ENCODE measurements around the gene EXD3.

The EXD3 gene

DNA sequence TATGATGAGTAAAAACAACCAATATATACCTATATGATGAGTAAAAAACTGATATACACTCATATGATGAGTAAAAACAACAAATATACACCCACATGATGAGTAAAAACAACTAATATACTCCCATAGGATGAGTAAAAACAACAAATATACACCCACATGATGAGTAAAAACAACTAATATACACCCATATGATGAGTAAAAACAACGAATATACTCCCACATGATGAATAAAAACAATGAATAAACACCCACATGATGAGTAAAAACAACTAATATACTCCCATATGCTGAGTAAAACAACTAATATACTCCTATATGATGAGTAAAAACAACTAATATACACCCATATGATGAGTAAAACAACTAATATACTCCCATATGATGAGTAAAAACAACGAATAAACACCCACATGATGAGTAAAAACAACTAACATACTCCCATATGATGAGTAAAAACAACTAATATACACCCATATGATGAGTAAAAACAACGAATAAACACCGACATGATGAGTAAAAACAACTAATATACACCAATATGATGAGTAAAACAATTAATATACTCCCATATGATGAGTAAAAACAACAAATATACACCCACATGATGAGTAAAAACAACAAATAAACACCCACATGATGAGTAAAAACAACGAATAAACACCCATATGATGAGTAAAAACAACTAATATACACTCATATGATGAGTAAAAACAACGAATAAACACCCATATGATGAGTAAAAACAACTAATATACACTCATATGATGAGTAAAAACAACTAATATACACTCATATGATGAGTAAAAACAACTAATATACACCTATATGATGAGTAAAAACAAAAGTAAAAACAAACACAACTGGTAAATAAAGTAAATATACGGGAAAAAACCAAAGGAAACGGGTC lies 95.1 kb downstream of the EXD3 start:
- DNase-seq: peak; percentile 21

DNA sequence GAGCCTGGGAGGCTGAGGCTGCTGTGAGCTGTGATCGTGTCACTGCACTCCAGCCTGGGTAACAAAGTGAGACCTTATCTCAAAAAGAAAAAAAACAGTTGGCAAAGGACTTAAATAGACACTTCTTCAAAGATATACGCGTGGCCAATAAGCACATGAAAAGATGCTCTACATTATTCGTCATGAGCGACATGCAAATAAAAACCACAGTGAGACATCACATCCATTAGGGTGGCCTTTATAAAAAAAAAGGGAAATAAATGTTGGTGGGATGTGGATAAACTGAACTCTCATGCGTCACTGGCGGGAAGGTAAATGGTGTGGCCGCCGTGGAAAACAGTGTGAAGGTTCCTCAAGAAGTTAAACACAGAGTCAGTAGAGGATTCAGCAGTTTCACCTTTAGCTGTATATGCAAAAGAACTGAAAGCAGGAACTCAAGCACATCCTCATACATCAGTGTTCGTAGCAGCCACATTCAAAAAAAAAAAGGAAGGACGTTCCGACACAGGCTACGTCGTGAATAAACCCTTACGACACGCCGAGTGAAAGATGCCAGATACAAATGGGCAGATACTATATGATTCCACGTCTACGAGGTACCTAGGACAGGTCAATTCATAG lies 96.4 kb downstream of the EXD3 start:
- DNase-seq: peak; percentile 36

GRCh38 chr9:137325799-137326198 lies 97.2 kb downstream of the EXD3 start:
- DNase-seq: no peak

GRCh38 chr9:137325124-137325523 lies 97.8 kb downstream of the EXD3 start:
- DNase-seq: no peak

DNA sequence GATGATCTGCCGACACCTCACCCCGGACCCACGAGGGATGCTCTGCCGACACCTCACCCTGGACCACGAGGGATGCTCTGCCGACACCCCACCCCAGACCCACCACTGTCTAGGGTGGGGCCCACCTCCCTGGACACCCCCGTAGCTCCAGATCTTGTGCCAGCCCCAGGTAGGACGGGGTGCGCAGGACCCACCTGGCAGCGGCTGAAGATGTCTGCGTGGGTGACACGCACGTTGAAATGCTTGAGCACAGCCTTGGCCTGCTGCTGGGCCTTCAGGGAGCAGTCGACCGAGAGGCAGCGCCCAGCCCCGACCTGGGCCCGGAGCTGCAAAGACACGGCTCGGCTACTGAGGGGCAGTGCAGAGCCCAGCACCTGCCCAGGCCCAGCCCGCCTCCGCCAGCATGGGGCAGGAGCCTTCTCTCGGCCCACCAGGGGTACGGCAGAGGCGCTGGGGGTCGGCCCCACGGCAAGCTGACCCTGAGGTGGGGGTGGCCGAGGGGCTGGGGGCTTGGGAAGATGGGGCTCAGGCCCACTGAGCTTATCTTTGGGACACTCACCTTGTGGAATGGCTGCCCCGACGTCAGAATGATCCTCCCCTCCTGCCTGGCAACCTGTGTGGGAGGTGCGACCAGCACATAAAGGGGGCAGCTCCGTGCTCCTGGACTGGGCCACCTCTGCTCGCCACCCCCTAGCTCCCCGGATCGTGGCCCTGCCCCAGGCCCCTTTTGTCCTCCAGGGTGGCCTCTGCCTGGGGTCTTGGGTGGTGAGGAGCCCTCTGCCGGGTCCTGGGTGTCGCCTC lies 99.2 kb downstream of the EXD3 start:
- DNase-seq: no peak

DNA sequence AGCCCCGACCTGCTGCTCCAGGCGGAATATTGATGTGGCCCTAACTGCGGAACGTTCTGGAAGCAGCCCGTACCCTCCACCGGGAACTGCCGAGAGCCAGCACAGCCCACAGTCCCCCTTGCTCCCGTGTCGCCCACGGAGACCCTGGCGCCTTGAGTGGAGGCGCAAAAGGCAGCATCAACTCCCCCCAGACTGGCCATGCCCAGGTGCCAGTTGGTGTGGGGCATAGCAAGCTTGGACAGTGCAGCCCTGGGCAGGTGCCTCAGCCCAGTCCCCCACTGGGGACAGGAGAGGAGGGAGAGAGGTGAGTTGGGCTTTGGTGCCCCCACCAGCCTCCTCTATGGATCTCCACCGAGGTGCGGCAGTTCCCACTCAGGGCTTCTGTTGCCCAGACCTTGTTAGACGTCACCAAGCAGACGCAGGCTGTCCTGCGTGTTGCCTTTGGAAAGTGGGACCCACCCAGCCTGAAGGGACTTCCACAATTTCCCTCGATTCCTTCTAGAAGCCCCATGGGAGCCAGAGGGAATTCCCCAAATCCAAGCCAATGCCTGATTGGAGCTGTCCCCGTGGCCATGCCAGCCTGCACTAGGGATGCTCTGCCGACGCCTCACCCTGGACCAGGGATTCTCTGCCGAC lies 101.1 kb downstream of the EXD3 start:
- no peak for DNase-seq

- DNase-seq: no peak
These were observed 102.2 kb downstream of the EXD3 start for GRCh38 chr9:137320555-137321384.

DNA sequence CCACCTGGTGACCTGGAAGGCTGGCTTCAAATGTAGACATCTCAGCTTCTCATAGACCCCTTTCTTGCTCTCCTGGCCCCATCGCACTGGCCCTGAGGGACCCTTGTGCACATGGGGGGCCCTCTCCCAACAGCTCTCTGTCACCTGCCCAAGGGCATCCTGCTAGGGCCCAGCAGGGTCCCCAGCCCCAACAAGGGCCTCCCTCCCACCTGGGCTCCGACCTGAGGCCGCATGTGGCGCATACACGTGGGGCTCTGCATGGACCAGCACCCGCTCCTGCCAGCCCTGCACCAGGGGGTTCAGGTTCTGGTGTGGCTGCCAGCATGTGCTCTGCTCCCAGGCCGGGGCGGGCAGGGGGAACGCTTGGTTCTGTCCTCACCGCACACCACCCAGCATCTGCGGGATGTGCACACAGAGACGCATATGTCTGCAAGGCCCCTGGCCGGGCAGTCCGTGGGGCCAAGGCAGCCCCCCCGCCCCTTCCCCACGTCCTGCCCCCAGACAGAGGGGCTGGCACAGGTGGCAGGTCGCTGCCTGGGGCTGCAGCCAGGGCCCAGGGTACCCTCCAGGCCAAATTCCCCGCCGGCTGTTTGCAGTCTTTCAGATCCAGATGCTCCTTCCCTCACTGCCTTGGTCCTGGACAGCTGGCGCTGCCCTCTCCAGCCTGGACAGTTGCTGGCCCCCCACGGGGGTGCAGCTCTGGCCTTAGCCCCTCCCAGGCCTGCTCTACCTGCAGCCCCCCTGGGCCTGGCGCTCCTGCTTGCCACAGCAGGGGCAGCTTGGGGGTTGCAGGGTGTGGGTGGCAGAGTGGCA lies 103.0 kb downstream of the EXD3 start:
- DNase-seq: no peak

DNA sequence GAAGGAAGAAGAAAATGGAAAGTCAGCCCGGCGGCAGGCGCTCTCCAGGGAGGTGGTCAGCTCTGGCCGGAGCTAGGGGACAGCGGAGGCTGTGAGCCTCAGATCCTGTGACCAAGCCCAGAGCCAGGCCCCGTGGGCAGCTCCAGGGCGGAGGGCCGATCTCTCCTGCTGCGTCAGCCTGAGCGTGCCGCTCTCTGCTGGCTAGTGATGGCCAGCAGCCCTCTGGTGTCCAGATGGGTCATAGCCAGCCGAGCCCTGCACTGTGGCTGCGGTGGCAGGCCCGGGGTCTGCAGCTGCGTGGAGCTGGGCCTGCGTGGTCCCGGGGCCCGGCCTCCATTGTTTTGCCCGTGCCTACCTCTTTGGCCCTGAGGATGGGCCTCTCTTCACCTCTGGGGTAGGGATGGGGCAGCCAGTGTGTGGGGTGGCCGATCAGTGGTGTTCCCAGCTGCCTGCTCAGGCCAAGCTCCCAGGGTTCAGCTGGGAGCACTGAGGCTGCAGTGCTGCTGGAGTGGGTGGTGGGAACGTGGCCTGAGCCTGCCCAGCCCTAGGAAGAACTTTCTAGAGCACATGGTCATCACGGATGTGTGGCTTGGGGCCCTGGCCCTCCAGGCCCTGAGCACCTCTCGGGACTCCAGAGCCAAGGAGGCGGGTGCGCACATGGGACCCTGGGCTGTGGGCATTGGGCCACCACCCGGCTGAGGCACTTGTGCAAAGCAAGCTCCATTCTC lies 103.8 kb downstream of the EXD3 start:
- DNase-seq: no peak

DNA sequence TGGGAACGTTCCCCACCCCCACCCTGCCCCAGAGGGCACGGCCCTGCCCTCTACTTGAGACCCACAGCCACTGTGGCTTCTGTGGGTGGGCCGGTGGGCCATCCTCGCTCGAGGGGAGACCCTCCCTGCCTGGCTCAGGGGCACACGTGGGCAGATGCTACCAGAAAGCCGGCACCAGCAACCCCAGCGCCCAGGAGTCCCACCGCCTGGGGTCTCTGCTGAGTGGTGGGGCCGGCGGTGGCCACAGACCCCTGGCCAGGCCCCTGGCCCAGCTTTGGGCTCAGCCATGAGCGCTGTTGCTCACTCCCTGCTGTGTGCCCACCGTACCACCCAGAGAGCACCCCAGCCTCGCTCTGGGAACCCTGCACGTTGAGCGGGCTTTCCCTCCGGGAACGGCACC lies 104.4 kb downstream of the EXD3 start:
- no peak for DNase-seq

DNA sequence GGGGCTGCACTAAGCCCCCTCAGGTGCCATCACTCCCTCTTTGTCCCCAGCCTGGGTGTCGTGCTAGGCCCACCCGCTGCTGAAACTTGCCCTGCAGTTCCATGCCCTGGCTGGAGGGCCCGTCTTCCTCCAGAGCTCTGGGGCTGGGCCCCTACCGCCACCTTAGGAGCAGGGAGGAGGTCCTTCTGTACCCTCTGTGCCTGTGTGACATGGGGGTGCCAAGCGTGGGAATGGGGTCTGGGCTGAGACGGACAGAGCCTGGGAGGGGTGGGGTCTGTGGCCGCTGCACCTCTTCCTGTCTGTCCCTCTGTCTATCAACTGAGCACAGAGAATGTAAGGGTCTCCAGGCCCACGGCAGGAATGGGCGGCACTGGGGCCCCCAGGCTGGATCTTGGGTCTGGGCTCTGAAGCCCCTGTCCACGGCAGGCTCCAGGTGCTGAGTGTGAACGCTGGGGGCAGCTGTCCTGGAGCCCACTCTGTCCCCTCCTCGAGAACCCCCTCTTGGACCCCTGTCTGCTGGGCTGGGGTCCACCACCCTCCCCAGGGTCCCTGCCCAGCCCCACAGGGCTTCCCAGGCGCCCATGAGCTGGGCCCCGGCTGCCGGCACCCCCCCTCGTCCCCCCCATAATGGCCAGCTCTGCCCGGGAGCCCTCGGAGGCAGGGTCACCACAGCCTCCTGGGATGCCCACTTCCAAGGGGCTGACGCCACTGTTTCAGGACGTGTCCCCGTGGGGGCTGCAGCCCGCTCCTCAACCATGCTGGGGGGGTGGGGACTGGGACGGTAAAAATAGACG lies 105.0 kb downstream of the EXD3 start:
- no peak for DNase-seq

- DNase-seq: no peak
These were observed 105.8 kb downstream of the EXD3 start for GRCh38 chr9:137317021-137317717.

DNA sequence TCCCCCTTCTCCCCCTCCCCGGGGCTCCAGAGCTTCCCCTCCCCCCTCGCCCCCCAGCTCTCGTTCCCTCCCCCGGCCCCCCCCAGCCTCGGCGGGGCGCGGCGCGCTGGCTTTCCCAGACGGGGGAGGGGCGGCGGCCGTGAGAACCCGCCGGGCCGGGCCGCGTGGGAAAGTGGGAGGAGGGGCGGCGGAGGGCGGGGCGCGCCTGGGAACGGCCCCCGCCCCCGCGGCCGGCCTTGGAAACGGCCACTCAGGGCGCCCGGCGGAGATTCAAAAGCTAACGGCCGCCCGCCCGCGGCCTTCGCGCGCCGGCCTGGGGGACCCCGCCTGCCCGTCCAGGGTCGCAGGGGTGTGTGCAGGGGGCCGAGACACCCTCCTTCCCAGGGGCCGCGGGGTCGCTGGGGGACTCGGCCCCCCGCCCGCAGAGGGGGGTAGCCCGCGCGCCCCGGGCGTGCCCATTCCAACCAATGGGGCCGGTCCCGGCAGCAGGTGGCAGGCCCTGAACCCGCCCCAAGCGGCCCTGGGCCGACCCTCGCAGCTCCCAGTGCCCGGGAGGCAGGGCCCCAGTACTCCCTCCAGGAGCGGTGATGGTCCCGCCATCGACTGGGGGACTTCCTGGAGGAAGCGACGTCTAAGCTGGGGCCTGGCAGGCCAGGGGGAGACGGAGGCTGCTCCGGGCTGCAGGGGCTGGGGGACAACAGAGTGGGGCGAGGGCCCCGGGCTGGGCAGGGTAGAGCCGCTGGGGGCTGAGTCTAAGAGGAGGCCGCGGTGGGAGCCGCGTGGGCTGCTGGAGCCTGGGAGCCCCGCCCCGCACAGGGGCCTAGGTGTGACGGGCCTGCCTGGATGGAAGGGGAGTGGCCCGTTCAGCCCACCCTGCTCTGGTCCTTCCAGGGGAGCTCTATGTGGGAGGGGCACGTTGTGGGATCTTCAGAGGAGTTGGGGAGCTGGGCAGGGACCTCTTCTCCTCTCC lies 106.7 kb downstream of the EXD3 start:
- DNase-seq: no peak

- DNase-seq: no peak
These were observed 107.4 kb downstream of the EXD3 start for GRCh38 chr9:137315581-137316011.

DNA sequence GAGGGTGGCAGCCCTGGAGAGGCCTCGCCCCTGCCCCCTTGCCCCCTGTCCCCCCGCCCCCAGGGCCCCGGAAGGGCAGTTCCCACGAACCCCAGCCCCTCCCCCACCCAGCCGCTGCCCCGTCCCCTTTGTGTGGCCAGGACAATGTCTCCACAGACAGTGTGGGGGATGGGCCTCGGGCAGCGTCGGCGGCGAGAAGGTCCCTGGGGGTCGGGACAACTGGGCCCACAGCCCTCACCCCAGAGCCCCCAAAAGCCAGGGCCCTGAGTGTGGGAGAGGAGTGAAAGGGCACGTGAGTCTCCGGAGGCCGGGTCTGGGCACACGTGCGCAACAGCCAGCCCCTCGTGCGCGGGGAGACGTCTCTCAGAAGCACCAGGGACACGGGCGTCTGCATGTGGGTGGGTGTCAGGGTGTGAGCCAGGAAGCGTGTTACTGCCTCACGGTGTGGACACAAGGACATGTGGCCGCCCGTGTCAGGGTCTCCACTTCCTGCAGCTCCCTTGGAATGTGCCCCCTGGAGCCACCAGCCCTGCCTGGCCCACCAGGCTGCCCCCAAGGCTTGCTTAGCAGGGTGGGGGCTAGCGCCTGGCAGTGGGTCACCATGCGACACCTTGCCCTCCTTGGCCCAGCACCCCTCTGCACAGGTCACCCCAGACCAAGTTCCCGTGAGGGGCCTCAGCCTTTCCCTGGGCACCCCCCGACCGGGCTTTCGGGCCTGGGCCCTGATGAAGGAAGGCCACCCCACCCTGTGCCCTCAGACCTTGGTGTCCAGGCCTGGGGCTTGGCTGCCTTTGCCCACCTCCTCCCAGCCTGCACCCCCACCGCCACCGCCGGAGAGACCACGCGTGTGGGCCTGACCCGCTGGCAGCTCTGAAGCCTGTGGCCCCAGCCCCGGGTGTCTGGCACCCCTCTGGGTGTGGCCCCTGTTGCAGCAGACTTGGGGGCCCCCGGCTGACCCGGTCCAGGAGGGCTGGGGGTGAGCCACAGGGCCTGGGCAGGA lies 108.1 kb downstream of the EXD3 start:
- DNase-seq: no peak

DNA sequence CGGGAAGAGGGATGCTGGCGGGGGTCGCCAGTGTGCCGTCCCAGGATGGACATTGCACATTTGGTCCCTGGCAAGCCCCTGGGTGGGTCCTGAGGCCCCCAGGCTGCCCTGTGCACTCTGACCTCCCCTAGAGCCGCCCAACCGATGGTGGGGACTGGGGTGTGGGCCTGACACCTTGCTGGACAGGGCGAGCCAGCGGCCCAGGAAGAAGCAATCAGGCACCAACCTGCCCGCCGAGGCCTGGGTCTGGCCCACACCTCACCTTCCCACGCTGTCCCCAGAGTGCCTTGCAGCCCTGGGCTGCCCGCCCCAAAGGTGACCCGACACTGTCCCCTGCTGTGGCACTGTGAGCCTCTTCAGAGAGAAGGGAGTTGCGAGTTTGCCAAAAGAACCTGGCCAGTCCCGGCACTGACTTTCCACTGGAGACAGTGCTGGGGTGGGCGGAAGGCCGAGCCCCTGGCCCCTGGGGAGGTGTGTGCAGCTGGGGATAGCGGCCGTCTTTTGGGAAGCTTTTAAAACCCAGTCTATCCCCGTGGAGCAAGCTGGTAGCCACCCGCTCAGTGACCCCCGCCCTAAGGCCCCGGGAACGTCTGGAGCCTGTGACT lies 108.9 kb downstream of the EXD3 start:
- DNase-seq: no peak

Data from CD4-positive, alpha-beta T cell treated with Interleukin-10 for 1 hour (primary cell).